Skeletal muscle satellite cell (primary cell): ENCODE measurements around the gene PGAM2.

Experiments used
- H3K27me3 ChIP-seq: 2 replicates; pipeline ENCODE4 v1.7.0; 2013; ENCODE audit warnings: low read length; ENCODE audit not compliant: control insufficient read depth, insufficient read depth
- H3K36me3 ChIP-seq: 2 replicates; pipeline ENCODE4 v1.7.0; 2013; ENCODE audit warnings: mild to moderate bottlenecking, control low read depth, low read length; ENCODE audit not compliant: insufficient read depth
- H3K4me1 ChIP-seq: 2 replicates; pipeline ENCODE4 v1.7.0; 2013; ENCODE audit warnings: low read length; ENCODE audit not compliant: control insufficient read depth, insufficient read depth
- H3K4me2 ChIP-seq: 2 replicates; pipeline ENCODE4 v1.7.0; 2013; ENCODE audit warnings: mild to moderate bottlenecking, low read length
- H3K4me3 ChIP-seq: 2 replicates; pipeline ENCODE4 v1.7.0; 2013; ENCODE audit warnings: low read length
- H3K9ac ChIP-seq: 2 replicates; pipeline ENCODE4 v1.7.0; 2013; ENCODE audit warnings: mild to moderate bottlenecking, low read depth, low read length, moderate library complexity
- H3K9me3 ChIP-seq: replicated peaks from 2 replicates; pipeline ENCODE4 v1.7.0; 2013; ENCODE audit warnings: mild to moderate bottlenecking, control low read depth, low read length

Gene PGAM2

DNA sequence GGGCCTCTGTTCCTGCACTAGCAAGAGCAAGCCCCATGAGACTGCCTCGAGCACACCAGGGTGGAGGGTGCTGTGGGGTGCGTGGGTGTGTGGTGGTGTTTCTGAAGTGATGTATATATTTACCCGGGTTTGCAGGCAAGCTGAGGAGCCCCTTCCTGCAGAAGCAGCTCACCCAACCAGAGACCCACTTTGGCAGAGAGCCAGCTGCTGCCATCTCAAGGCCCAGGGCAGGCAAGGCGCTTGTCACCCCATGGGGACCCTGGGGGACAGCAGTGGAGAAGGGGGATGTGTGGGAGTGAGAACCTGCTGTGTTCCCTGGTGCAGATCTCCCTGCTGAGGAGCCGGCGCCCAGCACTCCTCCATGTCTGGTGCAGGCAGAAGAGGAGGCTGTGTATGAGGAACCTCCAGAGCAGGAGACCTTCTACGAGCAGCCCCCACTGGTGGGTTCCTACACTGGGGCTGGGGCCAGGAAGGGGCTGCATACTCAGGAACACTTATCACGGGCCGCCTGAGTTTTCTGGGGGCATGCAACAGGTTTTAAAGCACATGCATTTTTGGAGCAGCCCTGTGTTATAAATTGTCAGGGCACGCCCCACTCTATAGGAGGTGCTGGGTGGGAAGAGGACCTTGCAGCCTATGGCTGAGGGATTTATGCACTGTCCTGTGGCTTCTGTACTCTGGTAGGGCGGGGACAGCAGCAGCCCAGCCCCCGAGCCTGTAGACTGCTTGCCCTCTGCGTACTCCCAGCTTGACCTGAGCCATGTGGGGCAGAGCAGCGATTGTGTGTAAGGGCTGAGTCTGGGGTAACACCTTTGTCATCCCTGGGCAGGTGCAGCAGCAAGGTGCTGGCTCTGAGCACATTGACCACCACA, 5.9 kb downstream of the PGAM2 start:
- no peaks in the 10 kb centered on the region for H3K9me3 ChIP-seq
- peaks cover 81% of the 10 kb centered on the region for H3K36me3 ChIP-seq

GRCh38 chr7:44058759-44059218, 6.6 kb downstream of the PGAM2 start:
- Histone ChIP-seq H3K36me3 (peaks cover 82% of the 10 kb centered on the region), H3K9ac (no peak overlapping the region), H3K4me2 (no peak overlapping the region), H3K27me3 (no peaks in the 10 kb centered on the region), H3K4me3 (no peak overlapping the region), H3K9me3 (no peaks in the 10 kb centered on the region), H3K4me1 (no peaks in the 10 kb centered on the region)

More for the DNA sequence above, 5.9 kb downstream of the PGAM2 start:
- no peaks in the 10 kb centered on the region for H3K4me1 ChIP-seq
- H3K4me2 ChIP-seq, result no peak overlapping the region
- no peak overlapping the region for H3K4me3 ChIP-seq
- no peak overlapping the region for H3K9ac ChIP-seq
- H3K27me3 ChIP-seq, result no peaks in the 10 kb centered on the region

DNA sequence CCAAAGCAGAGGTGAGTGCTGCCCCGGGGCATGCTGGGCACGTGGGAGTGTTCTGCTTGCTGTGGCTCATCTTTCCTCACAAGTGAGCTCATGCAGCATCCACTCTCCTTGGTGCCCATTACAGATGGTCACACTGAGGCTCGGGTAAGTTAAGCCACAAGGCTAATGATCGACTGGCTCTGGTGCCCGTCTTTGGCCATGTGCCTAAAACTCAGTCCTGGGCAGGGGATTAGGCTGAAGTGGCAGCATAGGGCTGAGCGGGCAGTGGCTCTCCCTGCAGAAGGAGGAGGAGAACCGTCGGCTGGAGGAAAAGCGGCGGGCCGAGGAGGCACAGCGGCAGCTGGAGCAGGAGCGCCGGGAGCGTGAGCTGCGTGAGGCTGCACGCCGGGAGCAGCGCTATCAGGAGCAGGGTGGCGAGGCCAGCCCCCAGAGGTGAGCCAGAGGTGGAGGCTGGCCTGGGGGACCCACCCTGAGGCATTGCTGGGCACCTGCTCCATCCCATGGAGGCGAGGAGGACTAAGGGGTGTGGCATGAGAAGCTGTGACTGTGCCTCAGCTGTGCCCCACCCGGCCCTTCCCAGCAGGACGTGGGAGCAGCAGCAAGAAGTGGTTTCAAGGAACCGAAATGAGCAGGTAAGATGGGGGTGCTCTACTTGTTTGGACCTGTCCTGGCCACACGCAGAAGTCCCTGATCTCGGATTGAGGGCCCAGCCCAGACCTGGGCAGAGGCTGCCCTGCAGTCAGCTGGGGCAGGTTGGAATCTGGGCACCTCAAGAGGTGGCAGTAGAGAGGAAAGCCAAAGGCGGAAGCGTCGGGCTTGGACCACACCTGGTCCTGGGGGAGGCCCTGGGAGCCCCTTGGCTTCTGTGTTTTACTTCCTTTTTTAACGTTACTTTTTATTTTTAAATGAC, 7.3 kb downstream of the PGAM2 start:
- Histone ChIP-seq H3K4me1 (no peaks in the 10 kb centered on the region), H3K9me3 (no peaks in the 10 kb centered on the region), H3K9ac (no peak overlapping the region), H3K36me3 (peaks cover 85% of the 10 kb centered on the region), H3K4me3 (no peak overlapping the region), H3K27me3 (no peaks in the 10 kb centered on the region), H3K4me2 (no peak overlapping the region)

DNA sequence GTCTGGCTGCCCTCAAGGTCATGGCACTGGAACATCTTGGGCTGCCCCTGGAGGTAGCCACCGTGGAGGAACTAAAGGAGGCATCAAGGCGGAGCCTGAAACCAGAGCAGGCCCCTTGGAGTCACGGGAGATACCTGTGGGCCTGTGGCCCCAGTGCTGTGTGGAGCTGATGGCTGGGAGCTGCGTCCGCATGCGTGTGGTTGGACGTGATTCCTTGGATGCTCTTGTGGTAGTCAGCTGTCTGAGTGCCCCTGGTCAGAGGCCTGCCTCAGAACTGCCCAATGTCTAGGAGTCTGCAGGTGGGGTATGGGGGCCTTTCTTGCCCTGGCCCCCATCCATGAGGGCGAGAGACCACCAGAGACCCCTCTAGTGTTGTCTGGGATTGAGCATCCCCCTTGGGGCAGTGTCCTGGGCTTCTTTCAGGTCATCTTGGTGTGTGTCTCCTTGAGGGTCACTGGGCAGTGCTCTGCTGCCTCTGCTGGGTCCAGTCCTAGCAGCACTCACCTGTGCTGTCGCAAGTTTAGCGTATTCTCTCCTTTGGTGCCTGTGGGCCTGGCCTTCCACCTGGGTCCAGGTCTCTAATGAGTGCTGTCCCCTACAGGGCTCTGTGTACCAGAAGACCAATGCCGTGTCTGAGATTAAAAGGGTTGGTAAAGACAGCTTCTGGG, 8.1 kb downstream of the PGAM2 start:
- H3K36me3 ChIP-seq, result peaks cover 86% of the 10 kb centered on the region
- no peaks in the 10 kb centered on the region for H3K4me1 ChIP-seq
- H3K9ac ChIP-seq, result no peak overlapping the region

DNA sequence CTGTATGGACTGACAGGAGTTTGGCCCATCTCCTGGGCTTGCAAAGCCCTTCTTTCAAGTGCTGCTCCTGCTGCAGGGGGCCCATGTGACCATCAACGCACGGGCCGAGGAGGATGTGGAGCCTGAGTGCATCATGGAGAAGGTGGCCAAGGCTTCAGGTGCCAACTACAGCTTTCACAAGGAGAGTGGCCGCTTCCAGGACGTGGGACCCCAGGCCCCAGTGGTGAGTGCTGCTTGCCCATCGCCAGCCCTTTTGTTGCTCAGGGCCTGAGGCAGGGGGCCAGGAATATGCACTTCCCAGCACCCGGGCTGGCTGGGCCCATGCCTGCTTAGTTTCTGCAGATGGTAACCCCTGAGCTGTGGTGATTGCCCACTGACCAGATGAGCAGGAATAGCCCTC, 8.7 kb downstream of the PGAM2 start:
- peaks cover 84% of the 10 kb centered on the region for H3K36me3 ChIP-seq
- H3K4me1 ChIP-seq, result no peaks in the 10 kb centered on the region
- H3K4me2 ChIP-seq, result no peak overlapping the region
- H3K27me3 ChIP-seq, result no peaks in the 10 kb centered on the region
- no peaks in the 10 kb centered on the region for H3K9me3 ChIP-seq
- no peak overlapping the region for H3K9ac ChIP-seq
- H3K4me3 ChIP-seq, result no peak overlapping the region

More for the DNA sequence above, 8.1 kb downstream of the PGAM2 start:
- Histone ChIP-seq H3K27me3 (no peaks in the 10 kb centered on the region), H3K4me3 (no peak overlapping the region), H3K9me3 (no peaks in the 10 kb centered on the region), H3K4me2 (no peak overlapping the region)

- H3K9ac ChIP-seq, result no peak overlapping the region
- no peak overlapping the region for H3K4me2 ChIP-seq
- no peaks in the 10 kb centered on the region for H3K4me1 ChIP-seq
- no peaks in the 10 kb centered on the region for H3K27me3 ChIP-seq
- H3K4me3 ChIP-seq, result no peak overlapping the region
- H3K36me3 ChIP-seq, result peaks cover 72% of the 10 kb centered on the region
- H3K9me3 ChIP-seq, result no peaks in the 10 kb centered on the region
These were observed 12.5 kb downstream of the PGAM2 start for GRCh38 chr7:44052771-44053365.

DNA sequence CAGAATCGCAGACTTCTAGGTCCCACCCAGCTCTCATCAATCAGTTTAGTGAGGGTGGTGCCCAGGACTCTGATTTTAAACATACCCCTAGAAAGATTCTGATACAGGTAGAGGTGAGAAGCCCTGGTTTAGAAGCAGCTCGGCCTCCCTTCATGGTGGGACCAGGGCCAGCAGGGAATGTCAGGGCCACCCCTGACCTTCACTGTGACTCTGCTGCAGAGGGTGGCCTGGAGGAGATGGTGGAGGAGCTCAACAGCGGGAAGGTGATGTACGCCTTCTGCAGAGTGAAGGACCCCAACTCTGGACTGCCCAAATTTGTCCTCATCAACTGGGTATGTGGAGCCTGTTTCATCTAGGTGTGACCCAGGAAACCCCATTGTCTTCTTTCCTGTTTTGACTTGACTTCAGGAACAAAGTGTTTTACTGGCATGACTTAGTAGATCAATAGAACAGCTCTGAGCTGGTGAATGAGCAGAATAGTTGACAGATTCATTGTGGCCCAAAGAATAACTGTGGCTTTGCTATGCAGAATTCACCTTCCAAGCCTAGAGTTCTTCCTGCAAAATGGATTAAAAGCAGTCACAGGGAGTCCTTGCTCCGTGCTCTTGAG, 13.7 kb downstream of the PGAM2 start:
- Histone ChIP-seq H3K4me2 (no peak overlapping the region), H3K9me3 (no peaks in the 10 kb centered on the region), H3K27me3 (no peaks in the 10 kb centered on the region), H3K36me3 (peaks cover 67% of the 10 kb centered on the region), H3K9ac (no peak overlapping the region), H3K4me3 (no peak overlapping the region), H3K4me1 (peaks cover 2% of the 10 kb centered on the region)

DNA sequence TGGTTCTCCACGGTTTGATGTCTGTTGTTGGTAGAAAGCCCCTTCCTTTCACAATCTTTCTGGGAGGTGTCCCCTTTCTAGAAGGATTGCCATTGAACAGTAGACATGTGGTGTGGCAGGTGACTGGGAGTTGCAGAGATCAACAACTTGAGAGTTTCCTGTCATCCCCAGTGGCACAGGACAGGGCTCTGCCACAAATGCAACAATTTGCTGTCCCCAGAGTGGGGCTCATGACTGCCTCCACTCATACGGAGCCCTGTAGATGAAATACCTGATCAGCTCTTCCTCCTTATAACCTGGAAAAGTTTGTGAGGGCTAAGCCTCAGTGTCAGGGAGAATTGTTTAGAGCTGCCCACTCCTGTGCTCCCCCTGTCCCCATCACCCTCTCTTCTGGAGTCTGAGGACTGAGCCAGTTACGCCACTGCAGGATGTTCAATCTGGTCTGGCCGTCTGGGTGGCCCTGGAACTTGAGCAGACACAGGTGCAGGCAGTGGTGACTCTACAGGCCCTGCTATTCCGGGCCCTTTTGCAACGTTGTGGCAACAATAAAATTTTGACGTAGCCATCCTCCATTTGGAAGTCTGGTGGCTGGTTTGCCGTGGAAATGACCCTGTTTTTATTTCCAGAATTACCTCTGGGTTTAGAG, 14.3 kb downstream of the PGAM2 start:
- Histone ChIP-seq H3K9me3 (no peaks in the 10 kb centered on the region), H3K36me3 (peaks cover 68% of the 10 kb centered on the region), H3K27me3 (no peaks in the 10 kb centered on the region), H3K4me2 (no peak overlapping the region), H3K4me3 (no peak overlapping the region), H3K9ac (no peak overlapping the region), H3K4me1 (peaks cover 9% of the 10 kb centered on the region)

GRCh38 chr7:44050121-44050914, 15.0 kb downstream of the PGAM2 start:
- H3K4me1 ChIP-seq, result peaks cover 16% of the 10 kb centered on the region
- H3K27me3 ChIP-seq, result no peaks in the 10 kb centered on the region
- H3K4me2 ChIP-seq, result no peak overlapping the region
- no peak overlapping the region for H3K4me3 ChIP-seq
- peaks cover 60% of the 10 kb centered on the region for H3K36me3 ChIP-seq
- H3K9ac ChIP-seq, result no peak overlapping the region
- H3K9me3 ChIP-seq, result no peaks in the 10 kb centered on the region
